WTC11 (cell line): ENCODE measurements around the gene CDH13.

Experiments used
- AFF4 ChIP-seq: sonication (generic); formaldehyde crosslinking; IDR thresholded peaks from 2 replicates; pipeline ENCODE4 v1.8.1; 2023; ENCODE audit warnings: mild to moderate bottlenecking, missing genetic modification reagents, borderline replicate concordance
- CBFB ChIP-seq: sonication (generic); formaldehyde crosslinking; IDR thresholded peaks from 2 replicates; pipeline ENCODE4 v1.8.1; 2022; ENCODE audit warnings: mild to moderate bottlenecking, low read depth, missing genetic modification reagents
- CTCF ChIP-seq: fragments of 200-600 bp; IDR thresholded peaks from 2 replicates; pipeline ENCODE4 v1.8.0; 2022; ENCODE audit warnings: antibody characterized with exemption
- GTF2I ChIP-seq: fragments of 250-450 bp; sonication (Bioruptor Pico); conservative IDR thresholded peaks from 2 replicates; pipeline ENCODE4 v1.4.0; 2021; ENCODE audit warnings: mild to moderate bottlenecking
- HMGA2 ChIP-seq: fragments of 250-450 bp; sonication (Bioruptor Pico); IDR thresholded peaks from 2 replicates; pipeline ENCODE4 v1.4.0; 2021; ENCODE audit warnings: mild to moderate bottlenecking, moderate library complexity
- HMGXB4 ChIP-seq: sonication (generic); formaldehyde crosslinking; IDR thresholded peaks from 2 replicates; pipeline ENCODE4 v1.8.1; 2023; ENCODE audit warnings: mild to moderate bottlenecking, moderate library complexity, missing genetic modification reagents
- JUN ChIP-seq: sonication (generic); formaldehyde crosslinking; IDR thresholded peaks from 2 replicates; pipeline ENCODE4 v1.8.0; 2023; ENCODE audit warnings: mild to moderate bottlenecking, missing genetic modification reagents
- NFYB ChIP-seq: sonication (generic); formaldehyde crosslinking; conservative IDR thresholded peaks from 2 replicates; pipeline ENCODE4 v1.8.0; 2022; ENCODE audit warnings: low read depth, missing genetic modification reagents
- TCF7 ChIP-seq: sonication (generic); formaldehyde crosslinking; IDR thresholded peaks from 2 replicates; pipeline ENCODE4 v1.8.0; 2022; ENCODE audit warnings: mild to moderate bottlenecking, low read depth, missing genetic modification reagents, moderate library complexity
- TEAD1 ChIP-seq: sonication (generic); formaldehyde crosslinking; IDR thresholded peaks from 2 replicates; pipeline ENCODE4 v1.8.0; 2022; ENCODE audit warnings: mild to moderate bottlenecking, missing genetic modification reagents
- ZNF532 ChIP-seq: fragments of 250-450 bp; sonication (Bioruptor Pico); IDR thresholded peaks from 2 replicates; pipeline ENCODE4 v1.9.0; 2021; ENCODE audit warnings: mild to moderate bottlenecking, borderline replicate concordance
- TF ChIP-seq, protein P1 (sequence below): sonication (generic); formaldehyde crosslinking; IDR thresholded peaks from 2 replicates; pipeline ENCODE4 v1.8.0; 2022; ENCODE audit warnings: mild to moderate bottlenecking, missing genetic modification reagents
- TF ChIP-seq, protein P2 (sequence below): sonication (generic); formaldehyde crosslinking; IDR thresholded peaks from 2 replicates; pipeline ENCODE4 v1.8.0; 2023; ENCODE audit warnings: mild to moderate bottlenecking, missing genetic modification reagents

DNA sequence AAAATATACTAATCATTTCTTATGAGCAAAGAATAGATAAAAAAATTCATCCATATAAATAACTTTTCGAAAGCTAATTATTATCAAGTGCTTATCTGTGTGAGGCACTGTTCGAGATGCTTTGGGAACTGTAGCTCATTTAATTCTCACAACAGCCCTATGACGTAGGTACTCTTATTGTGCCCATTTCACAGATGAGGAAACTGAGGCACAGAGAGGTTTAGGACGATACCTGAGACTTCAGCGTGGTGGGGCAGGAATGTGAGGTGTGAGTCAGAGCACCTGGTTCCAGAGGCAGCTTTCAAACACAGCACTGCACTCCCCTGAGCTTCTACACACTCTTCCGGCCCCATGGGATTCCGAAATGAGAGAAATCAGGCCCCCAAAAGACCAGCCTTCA lies 995.2 kb downstream of the CDH13 start:
- TF ChIP-seq AFF4 (CRISPR knock-in tag) (no peak), HMGXB4 (CRISPR knock-in tag) (no peak), NFYB (CRISPR knock-in tag) (no peak), CTCF (no peak), JUN (CRISPR knock-in tag) (no peak), CBFB (no peak), ZNF532 (CRISPR knock-in tag) (no peak), TCF7 (CRISPR knock-in tag) (no peak), GTF2I (CRISPR knock-in tag) (no peak), TEAD1 (no peak), HMGA2 (CRISPR knock-in tag) (no peak)
- TF ChIP-seq, protein P1, sequence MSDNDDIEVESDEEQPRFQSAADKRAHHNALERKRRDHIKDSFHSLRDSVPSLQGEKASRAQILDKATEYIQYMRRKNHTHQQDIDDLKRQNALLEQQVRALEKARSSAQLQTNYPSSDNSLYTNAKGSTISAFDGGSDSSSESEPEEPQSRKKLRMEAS (CRISPR knock-in tag) = no peak
- TF ChIP-seq, protein P2, sequence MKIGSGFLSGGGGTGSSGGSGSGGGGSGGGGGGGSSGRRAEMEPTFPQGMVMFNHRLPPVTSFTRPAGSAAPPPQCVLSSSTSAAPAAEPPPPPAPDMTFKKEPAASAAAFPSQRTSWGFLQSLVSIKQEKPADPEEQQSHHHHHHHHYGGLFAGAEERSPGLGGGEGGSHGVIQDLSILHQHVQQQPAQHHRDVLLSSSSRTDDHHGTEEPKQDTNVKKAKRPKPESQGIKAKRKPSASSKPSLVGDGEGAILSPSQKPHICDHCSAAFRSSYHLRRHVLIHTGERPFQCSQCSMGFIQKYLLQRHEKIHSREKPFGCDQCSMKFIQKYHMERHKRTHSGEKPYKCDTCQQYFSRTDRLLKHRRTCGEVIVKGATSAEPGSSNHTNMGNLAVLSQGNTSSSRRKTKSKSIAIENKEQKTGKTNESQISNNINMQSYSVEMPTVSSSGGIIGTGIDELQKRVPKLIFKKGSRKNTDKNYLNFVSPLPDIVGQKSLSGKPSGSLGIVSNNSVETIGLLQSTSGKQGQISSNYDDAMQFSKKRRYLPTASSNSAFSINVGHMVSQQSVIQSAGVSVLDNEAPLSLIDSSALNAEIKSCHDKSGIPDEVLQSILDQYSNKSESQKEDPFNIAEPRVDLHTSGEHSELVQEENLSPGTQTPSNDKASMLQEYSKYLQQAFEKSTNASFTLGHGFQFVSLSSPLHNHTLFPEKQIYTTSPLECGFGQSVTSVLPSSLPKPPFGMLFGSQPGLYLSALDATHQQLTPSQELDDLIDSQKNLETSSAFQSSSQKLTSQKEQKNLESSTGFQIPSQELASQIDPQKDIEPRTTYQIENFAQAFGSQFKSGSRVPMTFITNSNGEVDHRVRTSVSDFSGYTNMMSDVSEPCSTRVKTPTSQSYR (CRISPR knock-in tag) = no peak
